ENCODE data around the gene CAB39. TPM values are rescaled to one million over a fixed set of nuclear protein-coding genes. Genes with fewer than 3 reads are reported as not detected.

The CAB39 gene
- polyA plus RNA-seq, 3 donors = 74.5 to 85.7 (median 78.1) TPM

- DNase-seq = no peak
Observed at GRCh38 chr2:230748087-230748486, 35.4 kb downstream of the CAB39 start.

GRCh38 chr2:230749111-230749510 is 36.5 kb downstream of the CAB39 start:
- DNase-seq = no peak

- DNase-seq = no peak
Observed at GRCh38 chr2:230751062-230751461, 38.4 kb downstream of the CAB39 start.

- DNase-seq = no peak
Observed at GRCh38 chr2:230754200-230754599, 41.6 kb downstream of the CAB39 start.

GRCh38 chr2:230757476-230757875 is 44.8 kb downstream of the CAB39 start:
- no peak for DNase-seq

GRCh38 chr2:230758566-230759480 is 46.2 kb downstream of the CAB39 start:
- no peak for DNase-seq

- DNase-seq = no peak
Observed at GRCh38 chr2:230759481-230760167, 47.0 kb downstream of the CAB39 start.

GRCh38 chr2:230761704-230762103 is 49.1 kb downstream of the CAB39 start:
- DNase-seq = no peak

- no peak for DNase-seq
Observed at GRCh38 chr2:230762317-230762896, 49.8 kb downstream of the CAB39 start.

GRCh38 chr2:230764346-230764745 is 51.7 kb downstream of the CAB39 start:
- no peak for DNase-seq

- no peak for DNase-seq
Observed at GRCh38 chr2:230765611-230766300, 53.1 kb downstream of the CAB39 start.

GRCh38 chr2:230767862-230768388 is 55.3 kb downstream of the CAB39 start:
- DNase-seq = no peak

- no peak for DNase-seq
Observed at GRCh38 chr2:230770804-230771203, 58.2 kb downstream of the CAB39 start.

- no peak for DNase-seq
Observed at GRCh38 chr2:230772156-230772555, 59.5 kb downstream of the CAB39 start.

- DNase-seq = no peak
Observed at GRCh38 chr2:230773039-230773773, 60.6 kb downstream of the CAB39 start.

GRCh38 chr2:230774348-230774951 is 61.8 kb downstream of the CAB39 start:
- DNase-seq = no peak

GRCh38 chr2:230775737-230776136 is 63.1 kb downstream of the CAB39 start:
- no peak for DNase-seq

- DNase-seq = no peak
Observed at GRCh38 chr2:230777721-230778120, 65.1 kb downstream of the CAB39 start.

GRCh38 chr2:230778350-230779063 is 65.9 kb downstream of the CAB39 start:
- DNase-seq = no peak

GRCh38 chr2:230779126-230779525 is 66.5 kb downstream of the CAB39 start:
- no peak for DNase-seq

All from renal pelvis (tissue), 4 donors.